Hematopoietic multipotent progenitor cell treated with erythropoietin and hydrocortisone succinate and interleukin-3 and kit ligand, for 15 days (in vitro differentiated cells): ENCODE results near the gene PABPN1L.

Experiments used
- DNase-seq: peaks from one replicate; pipeline ENCODE4 v3.0.0-alpha.2; 2015; ENCODE audit warnings: low spot score

PABPN1L gene, protein sequence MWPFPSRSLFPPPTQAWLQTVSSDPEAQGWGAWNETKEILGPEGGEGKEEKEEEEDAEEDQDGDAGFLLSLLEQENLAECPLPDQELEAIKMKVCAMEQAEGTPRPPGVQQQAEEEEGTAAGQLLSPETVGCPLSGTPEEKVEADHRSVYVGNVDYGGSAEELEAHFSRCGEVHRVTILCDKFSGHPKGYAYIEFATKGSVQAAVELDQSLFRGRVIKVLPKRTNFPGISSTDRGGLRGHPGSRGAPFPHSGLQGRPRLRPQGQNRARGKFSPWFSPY

DNA sequence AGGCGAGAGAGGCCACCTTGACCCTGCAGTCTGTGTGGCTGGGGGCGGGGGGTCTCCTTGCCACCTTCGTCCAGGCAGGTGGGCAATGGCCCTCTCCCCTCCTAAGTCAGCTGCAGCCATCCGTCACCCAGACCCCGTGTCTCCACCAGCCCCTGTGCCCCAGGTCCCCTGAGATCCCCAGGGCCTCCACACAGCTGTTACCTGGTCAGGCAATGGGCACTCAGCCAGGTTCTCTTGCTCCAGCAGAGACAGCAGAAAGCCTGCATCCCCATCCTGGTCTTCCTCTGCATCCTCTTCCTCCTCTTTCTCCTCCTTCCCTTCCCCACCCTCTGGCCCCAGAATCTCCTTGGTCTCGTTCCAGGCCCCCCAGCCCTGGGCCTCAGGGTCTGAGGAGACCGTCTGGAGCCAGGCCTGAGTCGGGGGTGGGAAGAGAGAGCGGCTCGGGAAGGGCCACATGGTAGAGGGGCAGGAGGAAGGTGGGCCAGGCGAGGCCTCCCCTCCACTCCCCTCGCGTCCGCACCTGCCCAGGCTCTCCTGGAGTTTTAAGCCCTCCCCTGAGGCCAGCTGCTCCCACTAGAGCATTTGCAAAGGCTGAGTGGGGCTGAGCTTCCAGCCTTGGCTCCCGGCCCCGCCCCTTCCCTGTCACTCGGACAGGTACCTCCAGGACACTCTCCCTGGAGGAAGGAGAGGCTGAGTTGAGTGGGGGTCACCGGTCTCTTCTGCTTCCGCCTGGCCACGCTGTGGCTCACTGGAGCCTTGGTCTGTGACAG, at the start of gene PABPN1L:
TSS of gene PABPN1L (minus strand) at position 510 of the 770 bp plus-strand sequence. CDS start at position 456, 54 bp downstream.
- no peak for DNase-seq

DNA sequence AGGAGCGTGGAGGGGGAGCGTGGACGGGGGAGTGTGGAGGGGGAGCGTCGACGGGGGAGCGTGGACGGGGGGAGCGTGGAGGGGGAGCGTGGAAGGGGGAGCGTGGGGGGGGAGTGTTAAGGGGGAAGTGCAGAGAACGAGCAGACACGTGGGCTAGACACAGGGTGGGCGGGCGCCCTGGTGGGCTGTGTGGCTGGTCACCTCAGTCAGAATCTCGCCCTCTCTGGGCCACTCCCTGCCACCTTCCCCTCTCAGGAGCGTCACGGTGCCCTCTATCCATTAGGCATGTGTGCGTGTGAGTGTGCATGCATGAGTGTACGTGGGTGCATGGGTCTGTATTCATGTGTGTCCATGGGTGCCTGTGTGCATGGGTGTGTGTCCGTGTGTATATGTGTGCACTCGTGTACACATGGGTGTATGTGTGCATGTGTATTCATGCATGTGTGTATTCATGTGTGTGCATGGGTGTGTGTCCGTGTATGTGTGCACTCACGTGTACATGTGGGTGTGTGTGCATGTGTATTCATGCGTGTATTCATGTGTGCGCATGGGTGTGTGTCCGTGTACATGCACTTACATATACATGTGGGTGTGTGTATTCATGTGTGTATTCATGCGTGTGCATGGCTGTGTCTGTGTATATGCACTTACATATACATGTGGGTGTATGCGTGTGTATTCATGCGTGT, 49.3 kb upstream of the PABPN1L start:
- no peak for DNase-seq

DNA sequence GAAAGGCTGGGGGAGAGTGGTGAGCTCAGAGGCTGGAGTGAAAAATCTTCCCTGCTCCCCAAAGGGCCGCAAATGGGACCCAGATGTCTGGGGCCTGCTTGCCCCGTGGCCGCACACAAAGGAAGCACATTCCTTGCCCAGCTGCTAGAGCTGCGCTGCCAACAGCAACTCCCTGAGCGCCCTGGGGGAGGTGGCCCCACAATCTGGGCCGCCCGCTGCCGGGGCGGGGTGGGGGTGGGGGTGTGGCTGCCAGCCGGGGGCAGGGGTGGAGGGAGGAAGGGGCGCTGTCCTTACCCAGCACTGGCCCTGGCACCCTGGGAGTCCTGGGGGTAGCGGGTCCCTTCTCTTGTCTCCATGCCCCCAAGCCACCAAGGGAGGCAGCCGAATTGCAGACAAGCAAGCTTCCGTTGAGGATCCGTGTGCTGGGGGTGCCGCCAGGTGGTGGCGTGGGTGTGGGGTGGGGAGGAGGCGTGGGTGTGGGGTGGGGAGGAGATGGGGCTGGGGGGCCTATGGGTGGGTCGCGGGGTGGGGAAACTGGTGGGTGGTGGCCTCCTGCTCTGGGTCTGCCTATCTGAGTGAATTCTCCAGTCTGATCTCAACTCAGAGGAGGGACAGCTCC, 48.4 kb upstream of the PABPN1L start:
- no peak for DNase-seq

DNA sequence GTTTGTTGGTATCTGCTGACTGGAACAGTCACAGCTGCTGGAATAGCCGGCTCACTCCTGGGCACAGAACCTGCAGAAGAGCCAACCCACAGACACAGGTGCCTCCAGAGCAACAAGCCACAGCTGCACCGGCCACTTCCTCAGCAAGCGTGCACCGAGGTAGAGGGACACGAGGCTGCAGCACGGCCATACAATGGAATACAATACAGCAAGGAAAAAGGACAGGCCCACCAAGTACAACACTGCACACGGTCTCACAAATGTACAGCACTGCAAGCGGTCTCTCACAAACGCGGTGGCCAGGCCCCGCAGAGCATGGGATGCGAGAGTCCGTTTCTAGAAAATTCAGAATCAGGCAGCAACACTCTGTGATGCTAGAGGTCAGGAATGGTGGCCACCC, 47.4 kb upstream of the PABPN1L start:
- no peak for DNase-seq

DNA sequence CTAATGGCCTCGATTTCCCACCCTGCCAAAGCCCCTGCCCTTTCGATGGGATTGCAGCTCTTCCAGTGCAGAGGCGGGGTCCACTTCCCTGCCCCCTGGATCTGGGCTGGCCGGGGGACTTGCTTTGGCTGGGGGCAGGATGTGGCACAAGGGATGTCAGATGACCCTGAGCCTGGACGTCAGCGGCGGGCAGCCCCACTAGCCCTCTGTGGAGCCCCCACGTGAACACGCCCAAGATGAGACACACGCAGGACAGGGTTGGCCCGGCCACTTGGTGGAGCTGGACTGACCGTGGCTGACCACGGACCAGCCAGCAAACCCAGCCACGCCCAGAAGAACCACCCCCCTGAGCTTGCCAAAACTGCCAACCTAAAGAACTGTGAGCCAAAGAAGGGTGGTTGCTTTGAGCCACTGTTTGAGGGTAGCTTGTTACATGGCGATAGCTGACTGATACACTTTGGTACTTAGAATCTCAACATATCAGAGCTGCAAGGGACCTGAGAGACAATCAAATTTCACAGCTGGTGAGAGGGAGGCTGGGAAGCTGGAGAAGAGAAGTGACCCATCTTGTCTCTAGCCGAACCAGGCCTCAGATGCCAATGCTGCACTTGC, 46.6 kb upstream of the PABPN1L start:
- DNase-seq: no peak

DNA sequence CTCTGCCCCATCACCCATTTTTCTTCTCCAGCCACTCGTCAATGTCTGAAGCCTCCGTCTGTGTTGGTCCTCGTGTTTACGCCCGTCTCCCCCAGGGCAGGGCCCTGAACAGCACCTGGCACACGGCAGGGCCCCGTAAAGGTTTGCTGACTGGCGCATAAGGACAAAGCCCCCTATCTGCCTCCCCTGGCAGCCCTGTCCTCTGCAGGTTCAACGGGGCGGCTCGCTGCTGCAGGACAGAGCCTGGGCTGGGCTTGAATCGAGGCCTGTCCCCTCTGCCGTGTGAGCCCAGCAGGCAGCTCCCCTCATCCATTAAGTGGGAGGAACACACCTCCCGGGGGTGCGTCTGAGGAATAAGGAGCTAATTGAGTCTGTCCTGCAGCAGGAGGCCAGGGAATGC, 46.1 kb upstream of the PABPN1L start:
- DNase-seq: no peak

DNA sequence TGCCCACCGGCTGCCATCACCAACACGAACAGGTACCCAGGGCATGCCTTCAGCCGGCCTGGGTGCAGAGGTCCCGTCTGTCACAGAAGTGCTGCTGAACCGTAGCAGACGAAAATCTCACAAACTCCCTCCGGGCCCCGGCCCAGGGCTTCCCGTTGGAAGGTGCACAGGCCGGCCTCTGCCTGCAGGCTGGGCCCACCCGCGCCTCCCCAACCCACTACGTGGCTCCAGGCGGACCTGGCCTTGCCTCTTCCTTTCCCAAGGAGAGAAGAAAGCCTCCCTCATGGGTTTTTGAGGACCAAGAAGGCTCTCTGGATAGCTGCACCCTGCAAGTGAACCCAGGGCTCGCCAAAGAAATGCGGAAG, 45.5 kb upstream of the PABPN1L start:
- DNase-seq: no peak

DNA sequence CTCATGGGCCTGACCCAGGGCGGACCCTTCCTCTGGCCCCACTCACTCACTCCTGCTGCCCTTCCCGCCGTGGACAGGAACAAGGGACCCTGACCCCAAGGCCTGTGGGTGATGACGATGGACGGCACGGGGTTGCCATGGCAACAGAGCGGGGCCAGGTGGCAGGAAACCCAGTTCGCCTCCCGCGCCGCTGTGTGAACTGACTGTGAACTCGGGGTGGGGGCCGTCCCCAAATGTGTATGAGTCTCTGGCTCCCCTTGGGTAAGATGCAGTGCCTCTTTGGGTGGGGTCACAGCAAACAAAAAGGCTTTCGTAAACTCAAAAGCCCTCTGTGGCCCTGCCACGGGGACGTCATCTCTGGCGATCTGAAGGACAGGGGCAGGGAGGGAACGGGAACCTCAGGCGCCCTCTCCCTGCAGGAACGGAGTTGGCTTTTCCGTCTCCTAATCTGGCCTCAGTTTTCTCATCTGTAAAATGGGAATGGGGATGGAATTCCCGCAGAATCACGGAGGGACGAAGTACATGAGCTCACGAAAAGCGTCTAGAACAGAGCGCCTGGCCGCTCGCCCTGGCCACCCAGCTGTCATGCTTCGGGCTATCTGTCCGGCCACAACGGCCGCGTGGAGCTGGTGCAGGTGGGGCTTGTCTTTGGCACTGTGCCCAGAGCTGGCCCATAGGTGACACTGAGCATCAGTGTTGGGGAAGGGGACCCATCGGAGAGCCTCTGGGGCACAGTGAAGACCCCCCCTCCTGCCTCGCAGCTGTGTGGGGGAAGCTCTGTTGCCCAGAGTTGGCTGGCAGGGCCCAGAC, 44.9 kb upstream of the PABPN1L start:
- no peak for DNase-seq

DNA sequence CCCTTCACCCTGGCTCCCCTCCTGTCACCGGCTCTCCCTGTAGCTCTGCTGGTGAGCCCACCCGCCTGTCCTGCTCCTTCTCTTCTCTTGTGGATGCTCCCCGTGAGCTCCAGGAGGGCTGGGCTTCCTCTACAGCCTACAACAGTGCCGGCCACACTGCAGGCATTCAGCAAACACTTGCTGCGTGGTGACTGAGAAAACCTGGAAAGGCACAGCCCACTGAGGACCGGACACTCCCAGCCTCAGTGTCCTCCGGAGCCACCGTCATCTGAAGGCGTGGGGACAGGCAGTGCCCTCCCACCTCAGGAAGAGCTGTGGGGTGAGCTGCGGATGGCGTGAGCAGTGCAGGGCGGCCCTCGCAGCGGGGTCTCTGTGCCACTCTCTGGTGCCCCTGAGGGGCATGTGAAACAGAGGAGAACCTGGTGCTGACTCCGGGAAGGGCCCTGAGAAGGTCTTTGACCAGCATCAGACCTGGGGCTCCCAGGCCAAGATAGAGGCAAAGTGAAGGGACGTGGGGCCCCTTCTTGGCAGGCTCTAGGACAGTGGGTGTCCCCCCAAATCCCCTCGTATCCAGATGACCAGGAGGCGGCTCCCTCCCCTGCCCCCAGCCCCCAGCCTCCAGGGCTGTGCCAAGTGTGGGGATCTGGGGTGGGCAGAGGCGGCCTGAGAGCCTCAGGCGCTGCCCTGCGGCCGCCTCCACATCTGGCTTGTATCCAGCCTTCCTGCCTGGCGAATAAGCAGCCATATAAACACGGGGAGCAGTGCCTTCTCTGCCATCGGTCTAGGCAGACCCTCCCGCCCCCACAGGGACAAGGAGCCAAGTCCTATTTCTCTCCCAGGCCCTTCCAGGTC, 44.0 kb upstream of the PABPN1L start:
- DNase-seq: no peak

DNA sequence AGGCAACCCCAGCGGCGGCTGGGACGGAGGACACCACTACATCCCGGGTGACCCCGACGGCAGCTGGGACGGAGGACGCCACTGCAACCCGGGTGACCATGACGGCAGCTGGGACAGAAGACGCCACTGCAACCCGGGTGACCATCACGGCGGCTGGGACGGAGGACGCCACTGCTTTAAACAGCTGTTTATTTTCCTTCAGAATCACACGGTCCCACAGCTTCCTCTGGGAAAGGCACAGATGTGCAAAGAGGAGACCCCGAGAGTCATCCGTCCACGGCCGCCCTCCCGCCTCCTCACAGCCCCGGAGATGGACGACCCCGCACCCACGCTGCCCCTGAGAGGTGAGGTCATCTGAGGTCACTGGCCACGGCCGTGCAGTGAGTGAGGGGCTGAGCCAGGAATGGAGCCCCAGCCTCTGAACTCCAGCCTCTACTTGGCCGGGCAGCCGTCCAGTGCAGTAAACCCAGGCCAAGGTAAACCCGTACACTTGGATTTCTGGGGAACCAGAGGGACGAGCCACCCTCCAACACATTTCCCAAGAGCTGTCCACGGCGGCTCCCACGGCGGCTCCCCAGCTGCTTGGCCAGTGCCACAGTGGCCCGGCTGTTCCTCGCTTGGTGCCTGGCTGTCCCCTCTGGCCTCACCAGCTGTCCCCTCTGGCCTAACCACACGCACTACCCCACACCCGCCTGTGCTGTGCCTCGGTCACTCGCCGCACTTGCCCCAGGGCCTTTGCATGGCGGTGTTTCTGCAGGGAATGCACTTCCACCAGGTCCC, 43.2 kb upstream of the PABPN1L start:
- DNase-seq: no peak

DNA sequence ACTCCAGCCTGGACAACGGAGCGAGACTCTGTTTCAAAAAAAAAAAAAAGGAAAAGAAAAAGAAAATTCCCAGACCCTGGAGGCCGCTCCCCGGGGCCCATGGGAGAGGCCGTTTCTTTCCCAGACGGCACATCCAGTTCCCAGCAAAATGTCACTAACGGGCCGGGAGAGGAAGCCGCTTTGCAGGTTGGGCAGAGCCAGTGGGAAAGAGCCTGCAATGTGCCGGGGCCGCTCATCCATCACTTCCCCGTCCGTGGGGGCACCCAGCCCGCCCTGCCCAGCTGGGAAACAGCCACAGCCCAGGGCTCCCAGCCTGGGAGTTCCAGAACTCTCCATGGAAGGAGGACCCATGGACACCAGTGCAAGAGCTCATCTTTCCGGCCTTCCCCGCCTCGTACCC, 41.8 kb upstream of the PABPN1L start:
- no peak for DNase-seq

DNA sequence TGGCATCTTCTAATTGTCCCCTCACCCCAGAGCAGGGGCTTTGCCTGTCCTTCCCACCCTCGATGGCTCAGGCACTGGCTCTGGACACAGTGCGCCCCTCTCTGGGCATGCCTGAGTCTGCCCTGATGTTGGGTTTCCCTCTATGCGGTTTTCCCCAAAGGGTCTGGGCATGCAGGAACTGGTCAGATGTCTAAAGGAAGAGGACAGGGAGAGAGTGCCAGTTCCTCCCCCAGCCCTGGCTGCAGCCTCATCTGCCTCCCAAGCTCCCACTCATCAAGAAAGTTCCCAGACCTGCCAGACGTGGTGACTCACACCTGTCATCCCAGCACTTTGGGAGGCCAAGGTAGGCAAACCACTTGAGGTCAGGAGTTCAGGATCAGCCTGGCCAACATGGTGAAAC, 41.3 kb upstream of the PABPN1L start:
- no peak for DNase-seq

DNA sequence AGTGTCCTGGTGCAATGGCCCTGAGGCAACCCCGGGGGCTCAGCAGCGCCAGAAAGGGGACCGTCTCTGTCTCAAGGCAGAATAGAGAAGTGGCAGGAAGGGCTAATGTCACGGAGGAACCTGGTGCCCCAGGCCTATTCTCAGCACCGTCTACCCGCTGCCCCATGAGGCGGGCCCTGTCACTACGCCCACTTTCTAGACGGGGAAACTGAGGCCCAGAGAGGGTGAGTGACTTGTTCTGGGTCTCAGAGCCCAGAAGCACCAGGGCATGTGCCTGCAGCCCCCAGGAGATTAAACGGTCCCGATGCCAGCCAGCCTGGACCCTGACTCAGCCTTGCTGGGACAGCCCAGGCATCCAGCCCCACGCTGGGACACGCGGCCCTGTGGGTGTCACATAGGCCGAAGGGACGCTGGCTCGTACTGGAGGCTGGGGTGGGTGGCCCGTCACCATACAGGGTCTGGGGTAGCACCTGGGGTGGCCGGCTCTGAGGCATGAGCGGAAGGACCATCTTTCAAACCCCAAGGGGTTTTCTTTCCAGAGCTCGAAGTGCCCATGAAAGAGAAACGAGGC, 40.2 kb upstream of the PABPN1L start:
- DNase-seq: no peak

DNA sequence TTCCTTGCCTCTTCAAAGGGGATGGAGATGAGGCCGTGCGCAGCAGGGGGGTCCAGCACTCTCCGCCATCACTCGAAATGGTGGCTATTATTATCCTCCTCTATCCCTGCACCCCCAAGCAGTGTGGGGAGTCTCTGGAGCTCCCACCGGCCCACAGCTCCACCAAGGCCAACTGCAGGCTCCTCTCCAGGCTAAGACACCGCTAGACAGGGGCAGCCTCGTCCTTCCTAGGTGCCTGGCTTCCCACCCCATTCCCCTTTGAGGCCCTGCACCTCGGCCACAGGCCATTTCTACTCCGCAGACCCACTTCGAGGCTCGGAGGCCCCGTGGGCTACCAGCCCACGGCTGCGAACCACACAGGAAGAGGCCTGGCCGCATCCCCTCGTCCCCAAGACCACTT, 39.6 kb upstream of the PABPN1L start:
- no peak for DNase-seq

DNA sequence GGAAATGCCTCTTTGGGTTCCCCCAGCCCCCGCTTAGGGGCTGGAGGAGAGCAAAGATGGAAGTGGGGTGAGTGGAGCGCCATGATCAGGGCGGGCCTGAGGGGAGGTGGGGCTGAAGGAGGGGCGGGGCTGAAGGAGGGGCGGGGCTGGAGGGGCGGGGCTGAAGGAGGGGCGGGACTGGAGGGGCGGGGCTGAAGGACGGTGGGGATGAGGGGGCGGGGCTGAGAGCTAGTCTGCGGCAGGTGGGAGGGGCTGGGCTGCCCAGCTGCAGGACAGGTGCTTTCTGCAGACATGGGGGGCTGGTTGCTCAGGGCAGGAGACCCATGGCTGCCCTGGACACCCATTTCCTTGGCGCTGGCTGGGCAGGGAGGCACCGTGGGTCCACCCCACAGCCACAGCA, 39.1 kb upstream of the PABPN1L start:
- peak; percentile 28 for DNase-seq

DNA sequence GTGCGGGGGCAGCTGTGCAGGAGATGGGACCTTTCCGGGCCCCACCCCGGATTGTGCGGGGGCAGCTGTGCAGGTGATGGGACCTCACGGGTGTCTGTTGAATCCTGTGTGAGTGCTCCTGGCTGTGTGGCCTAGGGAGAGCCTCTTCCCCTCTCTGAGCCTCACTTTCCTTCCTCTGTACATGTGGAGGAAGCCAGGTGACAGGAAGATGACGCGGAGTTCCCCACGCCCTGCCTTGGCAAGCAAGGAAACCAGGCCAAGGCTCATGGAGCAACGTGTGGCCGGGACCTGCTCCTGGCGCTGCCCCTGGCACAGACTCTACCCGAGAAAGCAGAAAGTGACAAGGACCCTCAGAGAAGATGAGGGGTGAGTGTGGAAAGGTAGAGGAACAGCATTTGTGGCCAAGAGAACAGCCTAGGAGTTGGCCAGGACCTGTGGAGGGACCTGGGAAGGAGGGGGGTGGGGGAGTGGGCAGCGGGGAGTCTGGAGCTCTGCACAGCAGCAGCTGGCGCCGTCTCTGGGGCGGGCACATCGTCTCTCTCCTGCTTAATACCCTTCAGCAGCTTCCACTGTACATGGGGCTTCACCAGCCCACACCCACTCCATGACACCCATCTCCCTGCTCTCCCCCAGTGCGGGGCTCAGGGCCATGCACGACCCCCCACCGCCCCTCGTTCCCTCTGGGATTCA, 38.4 kb upstream of the PABPN1L start:
- no peak for DNase-seq

DNA sequence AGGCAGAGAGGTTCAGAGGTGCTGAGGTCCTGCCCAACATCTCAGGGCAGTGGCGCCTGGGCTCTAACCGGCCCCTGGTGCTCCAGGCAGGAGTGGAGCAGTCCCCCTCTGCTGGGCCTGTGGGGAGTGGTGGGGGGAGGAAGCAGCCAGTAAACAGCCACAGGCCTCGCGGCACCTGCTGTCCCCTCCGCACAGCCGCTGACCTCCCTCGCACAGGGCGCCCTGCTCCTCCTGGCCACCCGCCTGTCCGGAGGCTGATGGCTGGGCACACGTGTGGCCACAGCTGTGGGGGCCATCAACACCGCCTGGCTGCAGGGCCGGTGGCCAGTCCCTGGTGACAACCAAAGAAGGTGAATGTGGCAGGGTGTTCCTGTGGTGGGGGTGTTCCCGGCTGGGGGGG, 36.8 kb upstream of the PABPN1L start:
- DNase-seq: no peak

DNA sequence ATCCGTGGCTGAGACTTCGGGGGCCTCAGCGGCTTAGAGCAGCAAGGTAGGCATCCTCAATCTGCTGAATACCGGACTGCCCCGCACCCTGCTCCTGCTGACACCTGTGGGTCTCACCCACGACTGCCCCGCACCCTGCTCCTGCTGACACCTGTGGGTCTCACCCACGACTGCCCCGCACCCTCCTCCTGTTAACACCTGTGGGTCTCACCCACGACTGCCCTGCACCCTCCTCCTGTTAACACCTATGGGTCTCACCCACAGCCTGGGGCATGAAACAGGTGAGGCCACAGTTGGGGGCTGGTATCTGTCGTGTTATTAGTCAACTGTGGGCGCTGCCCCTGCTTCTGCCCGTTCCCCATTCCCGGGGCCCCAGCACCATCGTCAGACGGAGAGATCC, 36.3 kb upstream of the PABPN1L start:
- no peak for DNase-seq
